SU-DHL-6 (cell line): Measurements from ENCODE around the gene MITF.

Source experiments
- H2AFZ ChIP-seq: fragments of 200-600 bp; sonication (generic); 2 replicates; pipeline ENCODE4 v1.6.1; 2014; ENCODE audit warnings: low read depth, mild to moderate bottlenecking, moderate library complexity, mixed read lengths, antibody characterized with exemption, low read length; ENCODE audit not compliant: severe bottlenecking
- H3F3A ChIP-seq: fragments of 200-600 bp; shearing (Covaris generic); 2 replicates; pipeline ENCODE4 v1.6.0; 2016; ENCODE audit warnings: antibody characterized with exemption, mild to moderate bottlenecking; ENCODE audit not compliant: insufficient read depth
- H3K27ac ChIP-seq: fragments of 200-600 bp; sonication (generic); 2 replicates; pipeline ENCODE4 v1.5.1; 2016; ENCODE audit warnings: low read depth, mild to moderate bottlenecking, low read length, moderate library complexity, mixed read lengths
- H3K27me3 ChIP-seq: fragments of 200-600 bp; sonication (generic), shearing (Covaris generic); 2 replicates; pipeline ENCODE4 v1.6.0; 2014; ENCODE audit warnings: mild to moderate bottlenecking, low read length
- H3K36me3 ChIP-seq: fragments of 200-600 bp; sonication (generic); 2 replicates; pipeline ENCODE4 v1.6.1; 2014; ENCODE audit warnings: mild to moderate bottlenecking, low read length, mixed read lengths
- H3K4me2 ChIP-seq: fragments of 300-600, 200-600 bp; shearing (Covaris generic), sonication (generic); 2 replicates; pipeline ENCODE4 v1.6.0; 2014; ENCODE audit warnings: low read length, low read depth, mild to moderate bottlenecking; ENCODE audit not compliant: poor library complexity, severe bottlenecking
- H3K4me3 ChIP-seq: fragments of 200-600 bp; sonication (generic); 2 replicates; pipeline ENCODE4 v1.5.1; 2014; ENCODE audit warnings: antibody characterized with exemption, low read length, mild to moderate bottlenecking, mixed read lengths; ENCODE audit not compliant: insufficient read depth, poor library complexity, severe bottlenecking
- H3K79me2 ChIP-seq: fragments of 200-600 bp; sonication (generic); 2 replicates; pipeline ENCODE4 v1.6.1; 2014; ENCODE audit warnings: mild to moderate bottlenecking, low read length, moderate library complexity; ENCODE audit not compliant: insufficient read depth
- H3K9ac ChIP-seq: fragments of 200-600 bp; sonication (generic); 2 replicates; pipeline ENCODE4 v1.7.0; 2014; ENCODE audit warnings: mild to moderate bottlenecking, low read length
- H3K9me2 ChIP-seq: fragments of 200-600 bp; sonication (generic); replicated peaks from 2 replicates; pipeline ENCODE4 v1.6.1; 2014; ENCODE audit warnings: low read length; ENCODE audit not compliant: insufficient read depth
- H3K9me3 ChIP-seq: fragments of 200-600 bp; sonication (generic); 2 replicates; pipeline ENCODE4 v1.6.1; 2014; ENCODE audit warnings: low read length, mixed read lengths; ENCODE audit not compliant: insufficient read depth
- H4K20me1 ChIP-seq: fragments of 200-600 bp; sonication (generic); 2 replicates; pipeline ENCODE4 v1.6.1; 2014; ENCODE audit warnings: low read depth, mild to moderate bottlenecking, antibody characterized with exemption, low read length, moderate library complexity, mixed read lengths
- CTCF ChIP-seq: fragments of 200-600 bp; sonication (generic); IDR thresholded peaks from one replicate; pipeline ENCODE4 v1.5.1; 2017; ENCODE audit warnings: antibody characterized with exemption, mild to moderate bottlenecking, low read length, moderate library complexity; ENCODE audit not compliant: insufficient read depth, poor library complexity, severe bottlenecking
- EZH2phosphoT487 ChIP-seq: fragments of 200-600 bp; sonication (generic), shearing (Covaris generic); conservative IDR thresholded peaks from 2 replicates; pipeline ENCODE4 v1.6.1; 2018; ENCODE audit warnings: mild to moderate bottlenecking, antibody characterized with exemption, low read length, moderate library complexity, mixed read lengths

Gene MITF

GRCh38 chr3:70010346-70010745, 271.1 kb downstream of the MITF start:
- H3K79me2 ChIP-seq: no peaks in the 10 kb centered on the region
- no peaks in the 10 kb centered on the region for H4K20me1 ChIP-seq
- no peak for TF ChIP-seq EZH2phosphoT487
- no peak for TF ChIP-seq CTCF
- H3K9me3 ChIP-seq: no peaks in the 10 kb centered on the region
- no peaks in the 10 kb centered on the region for H3K27me3 ChIP-seq
- H3K4me2 ChIP-seq: no peak overlapping the region
- no peaks in the 10 kb centered on the region for H3K36me3 ChIP-seq
- H3K9ac ChIP-seq: no peak overlapping the region
- no peak overlapping the region for H3K4me3 ChIP-seq
- no peak overlapping the region for H2AFZ ChIP-seq
- H3K27ac ChIP-seq: no peak overlapping the region
- H3K9me2 ChIP-seq: no peaks in the 10 kb centered on the region
- no peaks in the 10 kb centered on the region for H3F3A ChIP-seq

DNA sequence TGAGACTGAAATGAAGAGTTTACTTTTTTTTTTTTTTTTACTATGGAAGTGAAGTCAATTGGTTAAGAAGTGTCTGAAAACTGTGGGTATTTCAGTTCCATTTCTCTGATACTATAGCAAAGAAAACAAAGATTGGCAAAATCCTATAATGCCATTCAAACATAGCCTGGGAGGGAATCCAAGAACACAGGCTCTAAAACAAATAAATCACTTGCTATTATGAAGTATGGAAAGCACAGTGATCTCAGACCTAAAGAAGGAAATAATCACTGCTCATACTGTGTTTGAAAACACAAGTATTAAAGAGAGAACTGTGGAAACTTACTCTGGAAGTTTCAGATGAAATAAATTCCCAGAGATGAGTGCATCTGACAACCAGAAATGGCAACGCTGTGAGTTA, 272.3 kb downstream of the MITF start:
- no peak overlapping the region for H3K27ac ChIP-seq

More for the DNA sequence above, 272.3 kb downstream of the MITF start:
- H3K9me2 ChIP-seq: no peaks in the 10 kb centered on the region
- no peak overlapping the region for H2AFZ ChIP-seq
- no peaks in the 10 kb centered on the region for H3F3A ChIP-seq
- H4K20me1 ChIP-seq: no peaks in the 10 kb centered on the region
- H3K36me3 ChIP-seq: no peaks in the 10 kb centered on the region
- no peak overlapping the region for H3K4me3 ChIP-seq
- no peaks in the 10 kb centered on the region for H3K27me3 ChIP-seq
- H3K79me2 ChIP-seq: no peaks in the 10 kb centered on the region
- no peak overlapping the region for H3K4me2 ChIP-seq
- H3K9me3 ChIP-seq: no peaks in the 10 kb centered on the region
- TF ChIP-seq CTCF: no peak
- no peak for TF ChIP-seq EZH2phosphoT487
- H3K9ac ChIP-seq: no peak overlapping the region
